SU-DHL-6 (cell line): ENCODE measurements around the gene SIGLEC9.
"Not testable (repeated sequence)": the region's sequence is repeated elsewhere in the genome, so short reads cannot be mapped to it uniquely, and the experiment has no call there.

ENCODE experiments used
- EZH2phosphoT487 ChIP-seq: fragments of 200-600 bp; sonication (generic), shearing (Covaris generic); conservative IDR thresholded peaks from 2 replicates; pipeline ENCODE4 v1.6.1; 2018; ENCODE audit warnings: mild to moderate bottlenecking, antibody characterized with exemption, low read length, moderate library complexity, mixed read lengths
- TF ChIP-seq, protein P1 (sequence below): fragments of 200-600 bp; sonication (generic); IDR thresholded peaks from one replicate; pipeline ENCODE4 v1.5.1; 2017; ENCODE audit warnings: antibody characterized with exemption, mild to moderate bottlenecking, low read length, moderate library complexity; ENCODE audit not compliant: insufficient read depth, poor library complexity, severe bottlenecking

DNA sequence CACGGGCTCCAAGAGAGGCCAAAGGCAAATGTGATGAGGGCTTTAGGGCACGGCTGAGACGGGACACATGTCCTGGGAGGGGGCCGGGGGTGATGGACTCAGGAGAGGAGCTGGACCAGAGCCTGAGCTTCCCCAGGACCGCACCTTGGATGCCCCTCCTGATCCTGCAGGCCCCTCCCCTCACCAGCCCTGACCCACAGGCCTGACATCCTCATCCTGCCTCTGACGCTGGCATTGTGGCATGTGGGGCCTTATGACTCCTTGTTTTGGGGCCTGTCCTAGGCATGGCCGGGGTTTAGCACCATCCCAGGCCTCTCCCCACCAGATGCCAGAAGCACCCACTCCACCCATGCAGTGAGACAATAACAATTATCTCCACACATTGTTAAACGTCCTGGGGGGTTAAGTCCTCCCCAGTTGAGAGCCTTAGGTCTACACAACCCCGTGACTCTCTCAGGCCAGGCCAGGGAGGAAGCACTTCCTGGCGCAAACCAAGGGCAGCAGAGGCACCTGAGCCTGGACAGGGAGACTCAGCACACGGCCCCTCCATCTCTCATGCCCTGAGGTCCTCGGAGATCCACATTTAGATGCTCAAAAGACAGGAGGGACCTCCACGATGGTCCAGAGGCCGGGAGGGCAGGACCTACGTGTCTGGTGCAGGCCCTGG is 18.2 kb downstream of the SIGLEC9 start:
- TF ChIP-seq, protein P1, sequence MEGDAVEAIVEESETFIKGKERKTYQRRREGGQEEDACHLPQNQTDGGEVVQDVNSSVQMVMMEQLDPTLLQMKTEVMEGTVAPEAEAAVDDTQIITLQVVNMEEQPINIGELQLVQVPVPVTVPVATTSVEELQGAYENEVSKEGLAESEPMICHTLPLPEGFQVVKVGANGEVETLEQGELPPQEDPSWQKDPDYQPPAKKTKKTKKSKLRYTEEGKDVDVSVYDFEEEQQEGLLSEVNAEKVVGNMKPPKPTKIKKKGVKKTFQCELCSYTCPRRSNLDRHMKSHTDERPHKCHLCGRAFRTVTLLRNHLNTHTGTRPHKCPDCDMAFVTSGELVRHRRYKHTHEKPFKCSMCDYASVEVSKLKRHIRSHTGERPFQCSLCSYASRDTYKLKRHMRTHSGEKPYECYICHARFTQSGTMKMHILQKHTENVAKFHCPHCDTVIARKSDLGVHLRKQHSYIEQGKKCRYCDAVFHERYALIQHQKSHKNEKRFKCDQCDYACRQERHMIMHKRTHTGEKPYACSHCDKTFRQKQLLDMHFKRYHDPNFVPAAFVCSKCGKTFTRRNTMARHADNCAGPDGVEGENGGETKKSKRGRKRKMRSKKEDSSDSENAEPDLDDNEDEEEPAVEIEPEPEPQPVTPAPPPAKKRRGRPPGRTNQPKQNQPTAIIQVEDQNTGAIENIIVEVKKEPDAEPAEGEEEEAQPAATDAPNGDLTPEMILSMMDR, result not testable (repeated sequence)
- not testable (repeated sequence) for TF ChIP-seq EZH2phosphoT487
